Hepatic stellate cell (primary cell): ENCODE results near the gene INPP4A.

Source experiments
- DNase-seq: peaks from one replicate; pipeline ENCODE4 v3.0.0; 2011; ENCODE audit warnings: low spot score

Gene INPP4A

DNA sequence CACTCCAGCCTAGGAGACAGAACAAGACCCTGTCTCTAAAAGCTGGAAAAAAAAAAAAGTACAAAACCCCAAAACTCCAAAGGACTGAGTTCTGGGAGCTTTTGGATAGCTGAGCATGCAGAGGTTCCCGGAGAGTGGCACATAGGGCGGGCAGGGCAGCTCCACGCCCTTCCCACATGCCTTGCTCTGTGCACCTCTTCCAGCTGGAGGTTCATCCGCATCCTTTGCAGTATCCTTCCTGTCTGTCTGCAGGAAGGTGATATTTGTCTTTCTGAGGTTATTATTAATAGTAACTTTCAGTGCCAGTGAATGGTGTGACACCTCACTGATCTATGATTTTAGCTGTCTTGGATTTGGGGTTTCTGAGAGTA lies 70.2 kb downstream of the INPP4A start:
- no peak for DNase-seq

DNA sequence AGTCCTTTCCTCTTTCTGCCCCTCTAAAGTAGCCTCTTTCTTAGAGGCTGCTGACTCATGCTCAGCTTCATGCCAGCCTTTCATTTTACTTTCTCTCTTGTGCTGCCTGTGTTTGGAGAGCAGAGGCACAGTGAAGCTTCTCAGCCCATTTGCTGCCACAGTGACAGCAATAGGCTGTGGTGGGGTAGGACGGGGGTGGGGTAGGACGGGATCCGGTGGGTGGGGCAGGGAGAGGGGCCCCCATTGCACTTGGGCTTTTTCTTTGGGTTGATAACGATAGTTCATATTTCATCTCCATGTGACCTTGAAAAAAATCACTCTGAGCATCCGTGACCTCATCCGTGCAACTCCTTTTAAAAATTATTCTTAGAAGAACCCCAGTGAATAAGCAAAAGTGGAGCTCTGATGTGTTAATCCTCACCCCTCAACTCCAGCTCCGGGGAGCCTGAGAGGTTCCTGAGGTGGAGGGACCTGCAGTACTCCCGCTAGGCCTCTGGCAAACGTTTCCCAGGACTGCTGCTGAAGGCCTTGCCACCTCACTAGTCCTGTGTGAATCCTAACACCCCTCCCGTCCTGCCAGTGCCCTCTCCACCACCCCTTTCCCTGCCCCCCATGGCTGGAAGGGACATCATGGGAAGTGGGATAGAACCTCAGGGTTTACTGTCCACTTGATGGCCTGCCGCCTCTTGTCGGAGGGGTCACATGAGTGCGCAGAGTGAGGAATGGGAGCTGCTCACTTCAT lies 70.8 kb downstream of the INPP4A start:
- peak; percentile 54 for DNase-seq

DNA sequence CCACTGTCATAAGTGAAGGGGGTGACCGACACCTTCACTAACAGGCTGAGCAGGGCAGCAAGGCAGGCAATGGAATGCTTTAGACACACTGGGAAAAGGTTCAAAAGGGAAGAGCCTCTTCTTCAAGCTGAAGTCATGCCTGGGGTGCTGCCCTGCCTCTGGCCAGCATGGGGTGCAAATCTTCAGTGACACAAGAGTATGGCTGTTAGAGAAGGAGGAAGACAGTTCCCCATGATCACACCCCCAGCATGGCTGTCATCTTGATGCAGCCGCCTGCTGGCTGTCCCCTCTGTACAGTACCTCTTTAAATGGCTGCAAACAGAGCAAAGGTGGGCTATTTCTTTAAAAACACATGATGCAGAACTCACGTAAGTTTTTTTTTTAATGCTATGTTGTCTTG lies 71.9 kb downstream of the INPP4A start:
- DNase-seq: no peak

DNA sequence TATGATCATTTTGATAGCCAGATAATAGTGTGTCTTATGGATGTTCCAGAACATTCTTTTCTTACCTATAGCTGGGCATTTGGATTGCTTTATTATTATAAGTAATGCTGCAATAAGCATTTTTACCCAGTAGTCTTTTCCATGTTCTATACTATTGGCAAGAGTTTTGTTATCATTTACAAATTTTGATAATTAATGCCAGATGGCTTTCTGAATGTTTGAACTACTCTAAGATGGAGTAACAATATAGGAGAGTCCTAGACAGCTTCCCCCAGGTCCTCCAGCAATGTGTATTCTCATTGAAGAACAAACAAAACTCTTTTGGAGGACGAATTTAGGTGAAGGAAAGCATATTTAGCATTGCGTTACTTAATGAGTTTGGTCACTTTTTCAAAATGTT lies 73.0 kb downstream of the INPP4A start:
- no peak for DNase-seq

DNA sequence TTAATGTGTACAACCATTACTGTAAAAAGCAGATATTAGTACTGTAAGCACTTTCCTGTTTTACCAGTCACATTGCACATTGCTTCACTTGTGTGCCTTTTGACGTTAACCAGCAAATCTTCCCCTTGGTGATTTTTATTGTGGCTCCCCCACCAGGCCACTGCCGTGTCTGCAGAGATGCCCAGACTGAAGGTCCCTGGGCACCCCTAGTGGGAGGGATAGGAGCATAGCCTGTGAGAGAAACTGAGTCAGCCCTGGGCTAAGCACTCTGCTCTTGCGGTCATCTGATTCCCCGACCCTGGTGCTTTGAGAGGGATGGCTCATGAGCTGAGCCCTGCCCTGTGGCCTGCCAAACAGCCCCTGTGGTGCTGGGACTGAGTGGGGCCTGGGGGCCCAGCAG lies 73.4 kb downstream of the INPP4A start:
- no peak for DNase-seq

DNA sequence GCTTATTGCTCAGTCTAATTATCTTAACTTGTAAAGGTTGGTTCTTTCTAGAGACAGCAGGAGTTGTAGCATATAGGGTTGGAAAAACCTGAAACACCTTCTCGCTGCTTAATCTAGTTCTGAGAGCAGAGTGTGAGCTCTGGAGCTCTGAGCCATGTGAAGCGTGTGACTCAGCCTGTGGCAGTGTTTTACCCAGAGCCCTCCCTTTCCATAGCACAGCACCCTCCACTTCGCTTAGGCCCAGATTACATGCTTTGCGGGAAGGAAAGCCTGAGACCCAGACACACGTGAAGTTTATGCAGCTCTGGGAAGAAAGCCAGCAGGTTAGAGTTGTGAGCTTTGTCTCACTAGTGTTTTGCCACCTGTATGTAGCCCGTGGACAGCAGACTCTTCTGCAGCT lies 74.5 kb downstream of the INPP4A start:
- DNase-seq: no peak

DNA sequence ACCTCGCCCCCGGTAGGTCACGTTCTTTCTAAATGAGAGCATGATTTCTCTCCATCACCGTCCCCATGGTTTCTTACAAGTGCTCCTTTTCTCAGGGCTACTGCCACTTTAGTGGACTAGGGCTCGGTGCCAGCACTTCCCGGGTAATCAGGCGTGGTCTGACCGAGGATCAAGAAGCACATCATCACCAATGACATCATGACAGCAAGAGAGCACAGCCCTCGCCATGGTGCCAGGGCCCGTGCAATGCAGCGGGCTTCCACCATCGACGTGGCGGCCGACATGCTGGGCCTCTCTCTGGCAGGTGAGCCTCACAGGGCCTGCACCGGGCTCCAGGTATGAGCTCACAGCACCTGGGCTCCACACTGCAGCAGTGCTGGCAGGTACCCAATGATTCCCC lies 75.2 kb downstream of the INPP4A start:
- DNase-seq: no peak

DNA sequence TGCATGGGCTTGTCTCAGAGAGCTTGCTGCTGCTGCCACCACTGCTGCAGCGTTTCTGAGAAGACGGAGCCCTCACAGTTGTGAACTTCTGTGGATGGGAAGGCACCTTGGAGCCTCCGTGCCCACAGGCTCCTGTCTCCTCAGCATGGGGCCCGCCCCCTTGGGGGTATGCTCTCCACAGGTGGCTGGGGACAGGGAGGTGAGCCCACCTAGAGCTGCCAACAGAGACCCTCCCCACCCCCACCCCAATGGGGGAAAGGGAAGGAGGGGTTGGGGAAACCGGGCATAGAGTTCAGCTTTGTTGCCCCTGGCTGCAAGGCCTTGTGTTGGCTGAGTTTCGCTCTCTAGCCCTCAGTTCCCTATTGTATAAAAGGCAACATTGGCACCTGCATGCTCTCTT lies 76.1 kb downstream of the INPP4A start:
- no peak for DNase-seq

DNA sequence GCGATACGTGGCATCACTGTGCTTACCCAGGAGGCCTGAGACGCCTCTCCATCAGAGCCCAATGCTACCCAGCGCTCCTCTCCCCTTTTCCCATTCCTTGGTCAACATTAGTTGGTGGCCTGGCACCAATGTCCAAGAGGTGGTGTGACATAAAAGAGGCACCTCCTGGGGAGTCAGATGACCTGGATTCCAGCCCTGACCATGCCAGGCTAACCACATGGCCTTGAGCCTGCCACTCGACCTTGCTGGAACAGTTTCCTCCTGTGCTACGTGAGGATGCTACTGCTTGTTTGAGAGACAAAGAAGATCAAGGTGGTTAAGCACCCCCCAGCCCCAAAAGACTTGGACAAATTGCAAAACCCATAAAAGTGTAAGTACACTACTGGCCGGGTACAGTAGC lies 76.6 kb downstream of the INPP4A start:
- DNase-seq: no peak

DNA sequence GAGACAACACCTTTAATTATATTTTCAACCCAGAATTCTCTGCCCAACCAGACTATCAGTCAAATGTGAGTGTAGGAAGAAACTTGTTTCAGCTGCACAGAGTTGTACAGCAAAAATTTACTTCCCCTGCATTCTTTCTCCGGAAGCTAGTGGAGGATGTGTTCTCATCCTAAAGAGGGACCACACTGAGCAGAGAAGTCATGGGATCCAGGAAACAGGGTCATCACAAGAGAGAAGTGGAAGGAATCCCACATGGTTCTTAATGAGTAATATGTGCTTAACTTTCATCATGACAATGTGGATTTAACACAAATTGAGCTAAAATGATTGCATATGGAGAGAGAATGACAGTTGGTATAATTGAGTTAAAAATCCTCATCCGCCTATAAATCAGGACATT lies 78.2 kb downstream of the INPP4A start:
- DNase-seq: no peak

DNA sequence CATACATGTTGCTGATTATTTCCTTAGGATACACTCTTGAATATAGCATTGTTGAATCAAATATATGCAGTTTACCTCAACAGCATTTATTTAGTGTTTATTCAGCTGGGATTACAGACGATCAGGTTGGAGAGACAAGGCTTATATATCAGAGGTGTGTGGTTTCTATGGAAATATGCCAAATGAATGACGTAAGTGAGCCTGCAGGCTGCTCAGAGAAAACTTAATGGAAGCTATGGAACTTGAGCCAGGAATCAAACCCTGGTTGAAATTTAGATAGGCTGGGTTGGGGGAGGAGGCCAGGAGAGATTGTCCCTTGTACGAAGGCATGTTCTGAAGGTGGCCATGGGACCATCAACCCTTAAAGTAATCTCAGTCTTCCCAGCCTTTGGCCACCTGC lies 79.5 kb downstream of the INPP4A start:
- DNase-seq: no peak

DNA sequence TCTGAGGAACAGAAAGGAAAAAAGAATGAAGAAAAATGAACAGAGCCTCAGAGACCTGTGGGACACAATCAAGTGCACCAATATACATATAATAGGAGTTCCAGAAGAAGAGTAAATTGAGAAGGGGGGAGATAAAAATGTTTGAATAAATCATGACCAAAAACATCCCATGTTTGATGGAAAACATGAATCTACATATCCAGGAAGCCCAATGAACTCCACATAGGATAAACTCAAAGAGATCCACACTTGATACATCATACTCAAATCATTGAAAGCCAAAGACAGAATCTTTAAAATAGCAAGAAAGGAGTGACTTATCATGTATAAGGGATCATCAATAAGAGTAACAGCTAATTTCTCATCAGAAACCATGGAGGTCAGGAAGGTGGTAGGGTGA lies 83.7 kb downstream of the INPP4A start:
- DNase-seq: no peak

DNA sequence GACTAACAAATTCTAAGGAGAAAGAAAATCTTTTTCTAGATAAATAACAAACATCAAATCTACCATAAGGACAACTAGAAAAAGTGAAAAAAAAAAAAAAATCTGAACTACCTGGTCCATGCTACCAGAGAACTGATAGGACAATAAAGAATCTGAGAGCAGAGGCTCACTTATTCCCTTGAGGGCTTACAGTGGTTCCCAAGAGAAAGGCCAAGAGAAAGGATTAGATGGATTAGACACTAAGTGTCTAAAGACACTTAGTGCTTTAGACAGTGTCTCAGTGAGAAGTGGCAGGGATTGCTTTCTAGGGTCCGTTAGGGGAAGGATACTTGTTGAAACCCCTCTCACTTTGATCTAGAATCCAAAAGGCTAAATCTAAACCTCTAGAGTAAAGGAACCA lies 85.5 kb downstream of the INPP4A start:
- DNase-seq: no peak

DNA sequence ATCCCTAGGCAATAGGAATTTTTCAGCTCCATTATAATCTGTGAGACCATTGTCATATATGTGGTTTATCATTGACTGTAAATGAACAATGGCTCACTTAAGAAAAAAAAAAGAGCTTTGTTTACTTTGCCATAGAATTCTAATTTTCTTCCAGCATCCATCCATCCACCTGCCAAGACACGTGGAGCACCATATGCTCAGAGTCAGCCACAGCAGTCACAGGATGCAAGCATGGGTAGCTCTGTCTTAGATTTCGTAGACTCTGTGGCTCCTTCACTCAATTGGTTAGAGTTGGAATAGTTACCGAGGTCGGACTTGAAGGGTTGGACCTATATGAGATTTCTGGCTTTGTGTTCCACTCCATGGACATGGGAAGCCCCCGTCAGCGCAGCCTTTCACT lies 88.1 kb downstream of the INPP4A start:
- DNase-seq: no peak

DNA sequence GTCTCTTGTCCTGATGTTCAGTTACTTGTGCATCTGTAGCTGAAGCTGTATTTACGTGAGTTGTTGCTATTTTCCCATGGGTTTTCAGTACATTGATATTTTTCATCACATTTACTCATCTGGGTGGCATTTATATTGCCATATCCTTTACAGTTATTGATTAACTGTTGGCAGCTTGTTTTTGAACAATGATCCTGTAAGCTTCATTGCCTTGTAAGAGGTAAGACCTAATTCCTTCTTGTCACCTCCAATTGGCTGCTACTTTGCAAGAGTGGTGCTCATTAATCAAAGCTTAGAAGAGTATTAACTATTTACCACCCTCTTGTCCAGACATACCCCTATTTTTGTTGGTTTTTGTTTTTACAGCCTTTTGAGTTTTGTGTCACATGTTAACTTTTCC lies 88.9 kb downstream of the INPP4A start:
- no peak for DNase-seq

DNA sequence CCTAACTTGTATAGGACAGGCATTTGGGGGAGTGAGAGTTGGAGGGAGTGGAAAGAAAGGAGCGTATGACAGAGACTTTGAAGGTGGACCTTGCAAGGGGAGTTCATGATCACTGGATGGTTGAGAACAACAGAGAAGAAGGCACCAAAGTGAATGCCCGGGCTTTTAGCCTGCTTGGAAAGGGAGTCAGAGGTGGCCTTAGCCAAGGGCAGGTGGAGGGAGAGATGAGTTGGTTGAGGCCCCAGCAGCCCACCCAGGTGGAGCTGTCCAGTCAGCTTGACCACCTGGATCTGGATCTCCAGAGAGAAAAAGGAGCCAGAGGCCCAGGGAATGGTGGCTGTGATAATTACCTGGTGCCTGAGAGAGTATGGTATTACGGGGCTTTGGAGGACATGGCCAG lies 90.1 kb downstream of the INPP4A start:
- no peak for DNase-seq

DNA sequence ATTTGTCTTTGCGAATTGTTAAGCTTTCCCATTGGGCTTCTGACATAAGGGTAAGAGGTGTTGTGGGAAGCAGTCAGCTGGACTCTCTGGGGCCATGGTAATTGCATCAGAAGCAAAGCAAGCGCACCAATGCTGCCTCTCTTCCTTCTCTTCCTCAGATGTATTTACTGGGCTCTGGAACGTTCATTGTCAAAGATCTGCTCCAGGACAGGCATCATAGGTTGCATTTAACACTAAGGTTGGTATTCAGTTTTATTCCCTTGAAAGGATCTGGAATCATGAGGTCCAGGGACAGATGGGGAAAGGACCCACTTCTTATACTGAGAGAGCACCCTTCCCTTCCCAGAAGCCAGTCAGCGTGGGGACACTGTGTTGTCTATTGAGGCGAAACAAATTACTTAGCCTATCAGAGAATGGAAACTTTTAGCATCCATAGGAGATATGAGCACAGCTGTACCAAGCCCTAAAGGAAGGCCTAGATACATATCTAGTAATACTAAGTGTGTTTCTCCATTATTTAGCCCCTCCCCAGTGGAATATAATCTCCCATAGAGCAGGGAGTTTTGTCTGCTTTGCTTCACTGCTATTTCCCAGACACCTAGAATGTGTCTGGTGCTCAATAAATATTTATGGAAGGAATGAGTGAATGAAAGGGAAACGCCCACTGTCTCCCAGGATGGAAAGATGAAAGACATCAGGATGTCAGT lies 91.5 kb downstream of the INPP4A start:
- DNase-seq: no peak

DNA sequence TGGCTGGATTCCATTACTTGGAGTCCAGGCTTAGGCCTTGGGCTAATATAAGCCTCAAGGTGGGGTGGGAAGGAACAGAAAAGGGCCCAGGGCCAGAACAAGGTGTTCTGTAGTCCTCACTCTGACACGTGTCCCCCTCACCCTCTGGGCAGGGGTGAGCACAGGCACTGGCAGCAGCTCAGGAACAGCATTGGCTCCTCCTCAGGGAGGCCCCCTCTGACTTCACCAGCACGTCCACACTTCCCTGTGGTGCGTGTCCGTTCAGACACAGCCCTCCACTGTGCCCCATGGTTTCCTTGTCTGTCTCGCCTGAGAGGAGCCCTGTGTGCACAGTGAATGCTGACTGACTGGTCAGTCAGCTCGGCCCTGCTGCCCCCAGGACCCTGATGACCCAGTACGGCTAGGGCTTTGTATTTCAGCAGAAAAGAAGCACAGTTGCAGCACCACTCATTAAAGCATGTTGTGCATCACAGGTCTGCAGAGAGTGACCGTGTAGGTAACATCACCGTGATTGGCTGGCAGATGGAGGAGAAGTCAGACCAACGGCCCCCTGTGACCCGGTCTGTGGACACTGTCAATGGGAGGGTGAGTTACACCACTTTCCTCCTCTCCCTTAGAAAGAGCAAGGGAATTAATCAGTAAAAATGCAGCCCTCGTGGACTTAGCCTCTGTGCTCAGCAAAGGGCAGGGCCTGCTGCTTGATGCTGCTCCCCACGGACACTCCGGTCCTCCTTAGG lies 92.9 kb downstream of the INPP4A start:
- no peak for DNase-seq

DNA sequence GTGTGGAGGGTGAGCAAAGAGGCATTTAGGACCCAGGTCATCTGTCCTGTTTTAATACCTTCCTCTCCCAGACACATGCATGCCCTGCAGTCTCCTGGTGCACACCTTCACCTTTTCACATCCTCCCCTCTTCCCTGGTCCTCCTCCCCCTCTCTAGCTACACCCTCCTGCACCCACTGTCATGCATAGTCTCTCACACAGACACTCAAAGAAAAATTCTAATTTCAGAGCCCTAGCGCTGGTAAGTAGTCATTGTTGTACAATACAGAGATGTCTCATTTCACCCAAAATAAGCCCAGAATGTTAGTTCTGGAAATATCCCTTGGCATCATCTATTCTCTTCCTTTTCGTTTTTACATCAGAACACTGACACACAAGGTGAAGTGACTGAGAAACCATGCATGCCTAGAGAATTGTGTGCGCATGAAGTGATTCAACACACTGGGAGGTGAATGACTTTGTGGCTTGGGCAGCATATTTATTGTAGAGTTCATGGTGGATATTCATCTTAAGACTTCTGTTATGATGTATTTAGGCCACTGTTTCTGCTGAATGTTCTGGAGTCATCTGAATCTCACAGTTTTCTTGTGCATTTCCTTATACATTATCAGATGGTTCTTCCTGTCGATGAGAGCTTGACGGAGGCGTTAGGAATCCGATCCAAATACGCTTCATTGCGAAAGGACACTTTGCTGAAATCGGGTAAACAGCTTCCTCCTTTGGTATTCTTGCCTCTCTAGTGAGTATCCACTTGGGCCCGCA lies 93.8 kb downstream of the INPP4A start:
- no peak for DNase-seq

DNA sequence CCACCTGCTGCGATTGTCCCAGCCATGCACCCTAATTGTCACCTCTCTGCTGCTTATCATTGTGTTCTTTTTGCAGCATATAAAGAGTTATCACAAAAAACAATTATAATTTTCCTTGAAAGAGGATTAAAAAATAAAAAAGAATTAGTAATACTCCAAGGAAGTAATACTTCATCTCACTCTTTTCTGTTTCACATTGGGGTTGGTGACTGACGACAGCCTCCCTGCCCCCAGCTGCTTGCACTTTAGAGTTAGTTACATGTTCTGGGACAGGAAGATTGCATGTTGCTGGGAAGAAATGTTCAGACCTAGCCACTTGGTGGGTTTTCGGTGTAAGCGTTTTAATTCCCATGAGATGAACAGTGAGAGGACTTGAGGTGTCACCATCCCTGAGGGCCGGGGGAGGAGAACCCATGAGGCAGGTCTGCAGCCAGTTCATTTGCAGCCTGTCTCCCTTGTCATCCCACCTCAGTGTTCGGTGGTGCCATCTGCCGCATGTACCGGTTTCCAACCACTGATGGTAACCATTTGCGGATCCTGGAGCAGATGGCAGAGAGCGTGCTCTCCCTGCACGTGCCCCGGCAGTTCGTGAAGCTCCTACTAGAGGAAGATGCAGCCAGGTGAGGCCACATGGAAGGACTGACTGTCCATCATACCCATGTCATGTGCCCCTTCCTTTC lies 94.5 kb downstream of the INPP4A start:
- no peak for DNase-seq

DNA sequence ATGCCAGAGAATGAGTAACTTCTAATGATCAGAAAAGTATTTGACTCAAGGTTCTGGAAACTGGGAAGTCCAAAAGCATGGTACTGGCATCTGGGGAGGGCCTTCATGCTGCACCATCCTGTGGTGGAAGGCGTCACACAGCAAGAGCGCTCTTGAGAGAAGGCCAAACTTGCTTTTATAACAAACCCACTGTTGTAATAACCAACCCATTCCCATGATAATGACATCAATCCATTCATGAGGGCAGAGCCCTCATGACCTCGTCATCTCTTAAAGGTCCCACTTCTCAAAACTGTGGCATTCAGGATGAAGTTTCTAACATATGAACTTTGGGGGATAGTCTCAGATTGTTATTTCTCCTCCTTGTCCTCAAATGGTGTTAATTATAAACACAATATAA lies 95.9 kb downstream of the INPP4A start:
- DNase-seq: no peak

DNA sequence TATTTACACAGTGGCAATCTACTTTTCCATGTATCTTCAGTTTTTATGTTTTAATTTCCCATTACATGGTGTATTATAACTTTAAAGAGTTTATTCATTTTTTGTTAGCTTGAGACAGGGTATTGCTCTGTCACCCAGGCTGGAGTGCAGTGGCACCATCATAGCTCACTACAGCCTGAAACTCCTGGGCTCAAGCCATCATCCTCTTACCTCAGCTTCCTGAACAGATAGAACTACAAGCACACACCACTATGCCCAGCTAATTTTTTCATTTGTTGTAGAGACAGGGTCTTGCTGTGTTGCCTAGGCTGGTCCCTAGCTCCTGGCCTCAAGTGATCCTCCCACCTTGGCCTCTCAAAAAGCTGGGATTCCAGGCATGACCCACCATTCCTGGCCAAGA lies 96.8 kb downstream of the INPP4A start:
- no peak for DNase-seq
